Karpas-422 (cell line): ENCODE results near the gene EFCAB12. TPM values are rescaled to one million over a fixed set of nuclear protein-coding genes. Genes with fewer than 3 reads are reported as not detected.
"Not testable (repeated sequence)": the region's sequence is repeated elsewhere in the genome, so short reads cannot be mapped to it uniquely, and the experiment has no call there.

Source experiments
- DNase-seq: peaks from one replicate; pipeline ENCODE4 v3.0.0-alpha.2; 2015
- H2AFZ ChIP-seq: fragments of 200-600 bp; sonication (generic); 2 replicates; pipeline ENCODE4 v1.6.1; 2014; ENCODE audit warnings: antibody characterized with exemption, low read length, mixed read lengths
- H3K27ac ChIP-seq: fragments of 200-600 bp; sonication (generic); 2 replicates; pipeline ENCODE4 v1.5.1; 2014; ENCODE audit warnings: mild to moderate bottlenecking, low read length, moderate library complexity
- H3K27me3 ChIP-seq: fragments of 200-600 bp; sonication (generic); 2 replicates; pipeline ENCODE4 v1.6.1; 2014; ENCODE audit warnings: low read length, mixed read lengths
- H3K36me3 ChIP-seq: fragments of 200-600 bp; sonication (generic); 2 replicates; pipeline ENCODE4 v1.6.1; 2014; ENCODE audit warnings: low read length, mixed read lengths; ENCODE audit not compliant: insufficient read depth
- H3K4me1 ChIP-seq: fragments of 200-600 bp; sonication (generic); 2 replicates; pipeline ENCODE4 v1.6.1; 2014; ENCODE audit warnings: mild to moderate bottlenecking, low read length, mixed read lengths
- H3K4me2 ChIP-seq: fragments of 200-600 bp; sonication (generic); 2 replicates; pipeline ENCODE4 v1.6.1; 2014; ENCODE audit warnings: low read length, low read depth, mild to moderate bottlenecking; ENCODE audit not compliant: poor library complexity, severe bottlenecking
- H3K4me3 ChIP-seq: fragments of 200-600 bp; sonication (generic); 2 replicates; pipeline ENCODE4 v1.5.1; 2014; ENCODE audit warnings: mild to moderate bottlenecking, antibody characterized with exemption, low read length, mixed read lengths
- H3K79me2 ChIP-seq: fragments of 200-600 bp; sonication (generic); 2 replicates; pipeline ENCODE4 v1.6.1; 2014; ENCODE audit warnings: mild to moderate bottlenecking, low read length, mixed read lengths
- H3K9ac ChIP-seq: fragments of 200-600 bp; sonication (generic); 2 replicates; pipeline ENCODE4 v1.6.0; 2014; ENCODE audit warnings: low read length
- H3K9me2 ChIP-seq: fragments of 200-600 bp; sonication (generic), shearing (Covaris generic); replicated peaks from 2 replicates; pipeline ENCODE4 v1.6.0; 2014; ENCODE audit warnings: mild to moderate bottlenecking, low read length, moderate library complexity; ENCODE audit not compliant: insufficient read depth
- H3K9me3 ChIP-seq: fragments of 300-700, 200-600 bp; sonication (generic); 2 replicates; pipeline ENCODE4 v1.6.1; 2014; ENCODE audit warnings: low read length, mixed read lengths
- H4K20me1 ChIP-seq: fragments of 200-600 bp; sonication (generic); 2 replicates; pipeline ENCODE4 v1.6.1; 2014; ENCODE audit warnings: mild to moderate bottlenecking, antibody characterized with exemption, low read length, low read depth; ENCODE audit not compliant: insufficient read depth
- total RNA-seq: library from RNA; depleted of rRNA; stranded (reverse); fragments of >200 nt; shearing (Covaris generic); gene quantifications from 2 replicates; pipeline ENCODE4 v1.2.3, GENCODE V29; 2014; ENCODE audit warnings: low replicate concordance

EFCAB12 gene
- total RNA-seq, 1 experiment from 2014 or later = not detected

DNA sequence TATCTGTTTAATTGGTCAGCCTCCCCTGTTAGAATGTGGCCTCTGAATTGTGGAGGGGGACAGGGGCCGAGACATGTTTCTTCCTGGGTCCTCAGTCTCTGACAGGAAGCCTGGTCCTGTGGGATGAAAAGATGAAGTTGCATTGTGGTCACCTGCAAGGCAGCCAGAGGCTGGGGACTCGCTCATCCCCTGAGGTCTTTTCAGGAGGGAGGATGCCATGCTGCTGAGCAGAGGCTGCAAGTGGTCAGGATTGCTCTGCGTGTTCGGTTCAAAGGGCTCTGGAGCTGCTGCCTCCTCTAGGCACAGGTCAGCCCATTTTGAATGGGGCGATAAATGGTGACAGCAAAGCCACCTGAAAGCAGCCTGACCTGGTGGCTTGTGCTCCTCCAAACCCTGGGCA, 44.3 kb downstream of the EFCAB12 start:
- H2AFZ ChIP-seq, H3K9me3 ChIP-seq, H3K27me3 ChIP-seq: not testable (repeated sequence)

DNA sequence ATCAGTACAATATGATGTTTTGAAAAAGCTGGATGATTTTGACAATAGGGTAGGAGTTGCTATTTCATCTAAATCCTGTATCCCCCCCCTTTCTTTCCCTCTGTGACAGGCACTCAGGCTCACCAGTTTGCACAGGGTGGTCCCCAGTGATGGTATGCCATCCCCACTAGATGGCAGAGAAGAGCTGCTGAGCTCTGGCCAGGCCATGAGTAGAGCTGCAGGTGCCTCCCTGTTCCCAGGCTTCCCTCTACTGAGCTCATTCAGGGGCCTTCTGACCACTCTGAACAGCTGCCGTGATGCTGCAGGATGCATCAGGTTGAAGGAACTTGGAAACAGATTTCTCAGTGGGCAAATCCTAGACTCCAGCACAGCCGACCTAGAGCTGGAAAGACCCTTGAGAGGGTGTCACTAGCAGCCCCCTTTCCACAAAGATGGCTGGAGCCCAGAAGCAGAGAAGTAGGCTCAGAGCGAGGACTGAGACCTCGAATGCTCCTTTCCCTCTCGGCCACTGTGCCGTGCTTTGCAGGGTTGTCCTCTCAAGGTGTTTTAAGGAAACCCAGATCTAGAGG, 45.1 kb downstream of the EFCAB12 start:
- no peaks in the 10 kb centered on the region for H3K9me2 ChIP-seq
- no peak overlapping the region for H3K4me3 ChIP-seq
- peak overlapping the region; percentile 7 for H3K4me2 ChIP-seq
- no peaks in the 10 kb centered on the region for H3K27me3 ChIP-seq
- peaks cover 4% of the 10 kb centered on the region; the same call in 1 of the 2 replicates for H4K20me1 ChIP-seq
- peaks cover 32% of the 10 kb centered on the region for H3K4me1 ChIP-seq
- peak; percentile 90 for DNase-seq
- H3K9me3 ChIP-seq = 0 out of 2 replicates have a peak, but pooled peaks cover 3% of the 10 kb centered on the region
- H2AFZ ChIP-seq = no peak overlapping the region
- H3K79me2 ChIP-seq = no peaks in the 10 kb centered on the region
- peaks cover 5% of the 10 kb centered on the region for H3K36me3 ChIP-seq
- peak overlapping the region; percentile 27 for H3K9ac ChIP-seq
- H3K27ac ChIP-seq = peak overlapping the region; percentile 90

More for the DNA sequence above, 44.3 kb downstream of the EFCAB12 start:
- not testable (repeated sequence) for H3K36me3 ChIP-seq, H3K79me2 ChIP-seq, H3K9me2 ChIP-seq, H3K4me3 ChIP-seq, H4K20me1 ChIP-seq, DNase-seq
- Histone ChIP-seq H3K9ac (peak overlapping the region; percentile 27; the same call in 1 of the 2 replicates), H3K27ac (peak overlapping the region; percentile 90), H3K4me2 (peak overlapping the region; percentile 81), H3K4me1 (peaks cover 32% of the 10 kb centered on the region)

DNA sequence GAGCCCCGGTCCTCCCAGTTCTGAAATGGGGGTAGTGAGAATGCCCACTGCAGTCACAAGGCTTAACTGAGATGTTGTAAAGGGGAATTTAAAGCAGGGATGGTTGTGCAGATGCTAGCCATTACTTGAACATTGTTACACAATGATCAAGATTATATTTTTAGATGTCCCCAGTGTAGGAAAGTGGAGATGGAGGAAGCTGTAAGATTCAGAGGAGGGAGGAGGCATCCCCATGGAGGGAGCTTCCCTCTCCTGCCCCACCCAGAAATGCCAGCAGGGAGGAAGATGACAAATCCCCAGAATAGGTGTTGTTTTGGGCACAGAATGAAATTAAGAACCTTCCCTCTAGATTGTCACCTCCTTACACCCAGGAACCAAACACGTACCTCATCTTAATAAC, 46.1 kb downstream of the EFCAB12 start:
- Histone ChIP-seq H3K4me1 (peaks cover 32% of the 10 kb centered on the region), H3K79me2 (no peaks in the 10 kb centered on the region), H3K4me2 (no peak overlapping the region), H3K4me3 (no peak overlapping the region), H3K27me3 (no peaks in the 10 kb centered on the region), H3K9ac (no peak overlapping the region), H2AFZ (no peak overlapping the region), H3K9me2 (no peaks in the 10 kb centered on the region), H3K27ac (no peak overlapping the region), H4K20me1 (peaks cover 4% of the 10 kb centered on the region; the same call in 1 of the 2 replicates), H3K36me3 (peaks cover 4% of the 10 kb centered on the region; the same call in 1 of the 2 replicates), H3K9me3 (0 out of 2 replicates have a peak, but pooled peaks cover 3% of the 10 kb centered on the region)
- no peak for DNase-seq

DNA sequence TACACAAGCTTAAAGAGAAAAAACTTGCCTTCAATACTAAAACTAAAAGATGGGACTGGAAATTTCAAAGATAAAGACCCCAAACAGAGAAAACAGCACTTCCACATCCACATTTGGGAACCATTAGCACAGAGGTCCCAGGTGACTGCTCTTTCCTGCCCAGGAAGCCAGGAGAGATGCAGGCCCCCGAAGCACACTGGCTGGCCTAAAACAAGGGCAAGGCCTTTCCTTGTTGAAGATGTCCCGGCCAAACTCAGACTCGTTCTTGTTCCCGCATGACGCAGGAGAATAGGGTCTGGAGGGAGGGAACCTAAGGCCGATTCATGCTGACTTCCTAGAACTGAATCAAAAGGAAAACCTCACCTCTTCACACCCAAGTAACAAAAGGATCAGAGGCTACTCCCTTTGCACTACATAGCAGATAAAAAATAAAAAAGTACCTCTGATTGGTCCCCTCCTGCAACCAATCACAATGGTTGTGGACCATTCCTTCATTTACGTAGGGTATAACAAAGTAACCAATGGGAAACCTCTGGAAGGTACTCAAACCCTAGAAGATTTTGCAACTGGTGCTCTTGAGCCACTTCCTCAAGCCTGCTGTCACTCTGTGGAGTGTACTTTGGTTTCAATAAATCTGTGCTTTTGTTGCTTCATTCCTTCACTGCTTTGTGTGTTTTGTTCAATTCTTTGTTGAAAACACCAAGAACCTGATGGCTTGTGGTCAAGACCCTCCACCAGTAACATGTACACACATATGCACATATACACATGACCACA, 48.7 kb downstream of the EFCAB12 start:
- no peaks in the 10 kb centered on the region for H3K27me3 ChIP-seq
- H4K20me1 ChIP-seq = no peaks in the 10 kb centered on the region
- 0 out of 2 replicates have a peak, but pooled peaks cover 3% of the 10 kb centered on the region for H3K9me3 ChIP-seq
- H3K4me1 ChIP-seq = peaks cover 15% of the 10 kb centered on the region
- no peak overlapping the region for H3K27ac ChIP-seq
- no peaks in the 10 kb centered on the region for H3K9me2 ChIP-seq
- no peak overlapping the region for H3K9ac ChIP-seq
- H3K4me2 ChIP-seq = no peak overlapping the region
- H2AFZ ChIP-seq = no peak overlapping the region
- H3K79me2 ChIP-seq = no peaks in the 10 kb centered on the region
- H3K4me3 ChIP-seq = no peak overlapping the region
- no peak for DNase-seq
- H3K36me3 ChIP-seq = no peaks in the 10 kb centered on the region; the same call in 1 of the 2 replicates

DNA sequence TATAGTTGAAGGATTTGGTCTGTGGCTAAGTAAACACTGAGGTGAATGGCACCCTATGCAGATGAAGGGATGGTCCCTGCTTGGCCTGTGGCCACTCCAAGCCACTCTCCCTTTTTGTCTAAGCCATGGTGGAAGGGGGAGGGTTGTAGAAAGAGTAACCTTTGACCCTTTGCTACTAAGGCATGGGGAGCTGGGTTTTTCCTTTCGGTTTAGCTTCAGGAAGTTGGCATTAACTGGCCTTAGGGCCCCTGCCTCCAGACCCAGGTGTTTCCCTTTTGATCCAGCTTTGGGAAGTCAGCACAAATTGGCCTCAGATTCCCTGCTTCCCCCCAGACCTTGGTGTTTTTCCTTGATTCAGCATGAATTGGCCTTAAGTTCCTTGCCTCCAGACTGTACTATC, 49.5 kb downstream of the EFCAB12 start:
- Histone ChIP-seq H3K27me3 (no peaks in the 10 kb centered on the region), H4K20me1 (no peaks in the 10 kb centered on the region), H3K79me2 (no peaks in the 10 kb centered on the region), H3K36me3 (no peaks in the 10 kb centered on the region; the same call in 1 of the 2 replicates), H3K4me1 (peaks cover 7% of the 10 kb centered on the region), H3K4me3 (no peak overlapping the region), H3K27ac (no peak overlapping the region), H3K9me2 (no peaks in the 10 kb centered on the region), H3K9ac (no peak overlapping the region), H3K4me2 (no peak overlapping the region), H2AFZ (no peak overlapping the region), H3K9me3 (0 out of 2 replicates have a peak, but pooled peaks cover 3% of the 10 kb centered on the region)
- no peak for DNase-seq

DNA sequence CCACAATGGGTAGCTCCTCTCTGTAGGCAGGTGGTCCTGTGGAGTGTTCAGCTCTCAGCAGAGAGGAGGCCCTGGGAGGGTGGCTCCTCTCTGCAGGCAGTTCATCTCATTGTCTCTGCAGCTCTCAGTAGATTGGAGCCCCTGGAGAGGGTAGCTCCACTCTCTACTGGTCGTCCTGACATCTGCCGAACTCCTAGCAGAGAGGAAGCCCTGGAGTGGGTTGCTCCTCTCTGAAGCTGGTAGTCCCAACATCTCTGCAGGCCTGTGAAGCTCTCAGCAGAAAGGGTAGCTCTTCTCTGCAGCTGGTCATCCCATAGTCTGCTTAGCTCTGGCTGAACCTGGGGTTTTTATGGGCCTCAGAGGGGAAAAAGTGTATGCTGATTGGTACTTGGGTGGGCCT, 50.8 kb downstream of the EFCAB12 start:
- no peaks in the 10 kb centered on the region for H3K9me2 ChIP-seq
- no peaks in the 10 kb centered on the region for H4K20me1 ChIP-seq
- no peak overlapping the region for H3K9ac ChIP-seq
- H3K4me1 ChIP-seq = no peaks in the 10 kb centered on the region
- no peak for DNase-seq
- H3K4me2 ChIP-seq = no peak overlapping the region
- H3K36me3 ChIP-seq = no peaks in the 10 kb centered on the region; the same call in 1 of the 2 replicates
- H2AFZ ChIP-seq = no peak overlapping the region
- no peaks in the 10 kb centered on the region for H3K27me3 ChIP-seq
- H3K4me3 ChIP-seq = no peak overlapping the region
- H3K9me3 ChIP-seq = 0 out of 2 replicates have a peak, but pooled peaks cover 3% of the 10 kb centered on the region
- H3K27ac ChIP-seq = no peak overlapping the region
- no peaks in the 10 kb centered on the region for H3K79me2 ChIP-seq

DNA sequence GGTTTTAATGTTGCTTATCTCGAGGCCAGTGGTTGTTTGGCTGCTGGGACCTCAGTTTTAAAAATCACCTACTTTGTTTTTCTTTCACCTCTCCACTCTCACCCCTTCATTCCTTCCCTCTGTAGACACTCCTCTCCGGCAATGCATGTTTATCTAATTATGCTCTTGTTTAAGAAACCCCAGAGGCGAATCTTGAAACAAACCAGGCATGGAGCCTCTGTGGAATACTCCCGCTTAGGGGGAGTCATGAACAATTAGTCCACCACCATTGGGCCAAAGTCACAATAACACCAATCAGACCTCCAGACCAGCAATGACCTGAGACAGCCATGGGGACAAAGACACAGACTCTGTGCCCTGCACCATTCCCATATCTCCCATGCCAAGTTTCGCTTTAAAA, 53.3 kb downstream of the EFCAB12 start:
- H3K9me3 ChIP-seq = 0 out of 2 replicates have a peak, but pooled peaks cover 1% of the 10 kb centered on the region
- no peaks in the 10 kb centered on the region for H3K4me1 ChIP-seq

DNA sequence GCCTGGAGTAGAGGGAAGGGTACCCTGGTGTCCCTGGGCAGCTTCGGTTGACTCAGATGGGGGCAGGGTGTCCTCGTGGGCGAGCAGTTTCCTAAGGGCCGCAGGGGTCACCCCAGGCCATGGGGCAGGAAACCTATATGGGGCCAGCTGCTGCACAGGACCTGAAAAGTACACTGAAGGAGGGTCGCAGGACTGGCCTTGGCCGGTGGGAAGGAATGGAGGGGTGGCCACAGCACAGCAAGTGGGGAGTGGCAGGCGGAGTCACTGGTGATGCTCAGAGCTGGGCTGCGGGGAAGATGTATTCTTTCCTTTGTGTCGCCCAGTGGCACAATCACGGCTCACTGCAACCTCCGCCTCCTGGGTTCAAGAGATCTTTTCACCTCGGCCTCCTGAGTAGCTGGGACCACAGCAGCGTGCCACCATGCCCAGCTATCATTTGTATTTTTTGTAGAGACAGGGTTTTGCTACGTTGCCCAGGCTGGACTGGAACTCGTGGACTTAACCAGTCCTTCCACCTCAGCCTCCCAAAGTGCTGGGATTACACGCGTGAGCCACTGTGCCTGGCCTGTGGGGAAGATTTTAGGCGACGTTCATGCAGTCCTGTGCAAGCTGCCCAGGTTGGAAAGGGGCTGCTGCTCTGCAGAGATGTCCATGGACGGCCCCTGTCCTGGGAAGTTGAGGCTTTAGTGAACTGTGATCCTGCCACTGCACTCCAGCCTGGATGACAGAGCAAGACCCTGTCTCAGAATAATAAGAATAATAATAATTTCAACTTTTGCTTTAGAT, 57.2 kb downstream of the EFCAB12 start:
- Histone ChIP-seq H3K4me2 (no peak overlapping the region), H3K9me2 (no peaks in the 10 kb centered on the region), H3K4me1 (no peaks in the 10 kb centered on the region), H3K4me3 (no peak overlapping the region), H3K36me3 (no peaks in the 10 kb centered on the region), H3K27ac (no peak overlapping the region), H3K79me2 (no peaks in the 10 kb centered on the region), H3K9me3 (no peaks in the 10 kb centered on the region), H3K9ac (no peak overlapping the region), H3K27me3 (no peaks in the 10 kb centered on the region), H2AFZ (no peak overlapping the region), H4K20me1 (no peaks in the 10 kb centered on the region)
- no peak for DNase-seq

More for the DNA sequence above, 53.3 kb downstream of the EFCAB12 start:
- H2AFZ ChIP-seq = no peak overlapping the region
- H3K27me3 ChIP-seq = no peaks in the 10 kb centered on the region
- H3K36me3 ChIP-seq = no peaks in the 10 kb centered on the region; the same call in 1 of the 2 replicates
- H3K9me2 ChIP-seq = no peaks in the 10 kb centered on the region
- DNase-seq = no peak
- no peaks in the 10 kb centered on the region for H3K79me2 ChIP-seq
- H3K4me3 ChIP-seq = no peak overlapping the region
- H3K27ac ChIP-seq = no peak overlapping the region
- H3K9ac ChIP-seq = no peak overlapping the region
- H4K20me1 ChIP-seq = no peaks in the 10 kb centered on the region
- H3K4me2 ChIP-seq = no peak overlapping the region
